MM.1S (cell line): Measurements from ENCODE around the gene MON2.

Experiments
- DNase-seq: peaks from one replicate; pipeline ENCODE4 v3.0.0-alpha.2; 2015
- H2AFZ ChIP-seq: fragments of 300-600 bp; sonication (generic); 2 replicates; pipeline ENCODE4 v1.6.0; 2016; ENCODE audit warnings: antibody characterized with exemption, low read length
- H3F3A ChIP-seq: fragments of 300-600 bp; sonication (generic); 2 replicates; pipeline ENCODE4 v1.6.1; 2016; ENCODE audit warnings: mild to moderate bottlenecking, antibody characterized with exemption, low read length, moderate library complexity, mixed read lengths; ENCODE audit not compliant: insufficient read depth
- H3K27ac ChIP-seq: fragments of 300-600 bp; sonication (generic); 2 replicates; pipeline ENCODE4 v1.5.1; 2016; ENCODE audit warnings: mild to moderate bottlenecking, low read length
- H3K27me3 ChIP-seq: fragments of 300-600 bp; sonication (generic); replicated peaks from 2 replicates; pipeline ENCODE4 v1.6.0; 2016; ENCODE audit warnings: low read length; ENCODE audit not compliant: insufficient read depth
- H3K36me3 ChIP-seq: fragments of 300-600 bp; sonication (generic); replicated peaks from 2 replicates; pipeline ENCODE4 v1.6.1; 2016; ENCODE audit warnings: mild to moderate bottlenecking, low read length, mixed read lengths; ENCODE audit not compliant: insufficient read depth
- H3K4me1 ChIP-seq: fragments of 300-600 bp; sonication (generic); 2 replicates; pipeline ENCODE4 v1.6.1; 2016; ENCODE audit warnings: low read length, mixed read lengths
- H3K4me2 ChIP-seq: fragments of 300-600 bp; sonication (generic); 2 replicates; pipeline ENCODE4 v1.6.0; 2016; ENCODE audit warnings: low read depth, low read length
- H3K4me3 ChIP-seq: fragments of 300-600 bp; sonication (generic); 2 replicates; pipeline ENCODE4 v1.5.1; 2016; ENCODE audit warnings: low read length, mixed read lengths
- H3K79me2 ChIP-seq: fragments of 300-600 bp; sonication (generic); 2 replicates; pipeline ENCODE4 v1.6.1; 2016; ENCODE audit warnings: mixed run types, low read length, mixed read lengths
- H3K9ac ChIP-seq: fragments of 300-600 bp; sonication (generic); 2 replicates; pipeline ENCODE4 v1.6.1; 2016; ENCODE audit warnings: low read length, mixed read lengths
- H3K9me2 ChIP-seq: fragments of 300-600 bp; sonication (generic); replicated peaks from 2 replicates; pipeline ENCODE4 v1.6.1; 2016; ENCODE audit warnings: mild to moderate bottlenecking, low read length, mixed read lengths; ENCODE audit not compliant: insufficient read depth
- H3K9me3 ChIP-seq: fragments of 300-600 bp; sonication (generic); replicated peaks from 2 replicates; pipeline ENCODE4 v1.6.1; 2016; ENCODE audit warnings: mild to moderate bottlenecking, low read length, mixed read lengths; ENCODE audit not compliant: insufficient read depth
- H4K20me1 ChIP-seq: fragments of 300-600 bp; sonication (generic); 2 replicates; pipeline ENCODE4 v1.6.1; 2016; ENCODE audit warnings: mild to moderate bottlenecking, low read length, moderate library complexity, mixed read lengths; ENCODE audit not compliant: insufficient read depth
- CTCF ChIP-seq: fragments of 300-600 bp; sonication (generic); IDR thresholded peaks from 2 replicates; pipeline ENCODE4 v1.5.1; 2016; ENCODE audit warnings: antibody characterized with exemption, low read length, mixed read lengths
- EZH2 ChIP-seq: fragments of 300-600 bp; sonication (generic); optimal IDR thresholded peaks from 2 replicates; pipeline ENCODE3; 2017; ENCODE audit warnings: low read depth, mild to moderate bottlenecking, antibody characterized with exemption, low read length, mixed read lengths
- EZH2phosphoT487 ChIP-seq: fragments of 300-600 bp; sonication (generic); IDR thresholded peaks from 2 replicates; pipeline ENCODE4 v1.6.1; 2018; ENCODE audit warnings: antibody characterized with exemption, low read length

The MON2 gene

GRCh38 chr12:62576503-62576902 lies 109.9 kb downstream of the MON2 start:
- Histone ChIP-seq H3K79me2 (no peaks in the 10 kb centered on the region), H2AFZ (no peak overlapping the region), H3K4me2 (no peak overlapping the region), H3K9me3 (no peaks in the 10 kb centered on the region), H3K9ac (no peak overlapping the region), H3K36me3 (no peaks in the 10 kb centered on the region; the same call in 1 of the 2 replicates), H3K27ac (no peak overlapping the region), H3K4me1 (peaks cover 13% of the 10 kb centered on the region), H4K20me1 (no peaks in the 10 kb centered on the region), H3K4me3 (no peak overlapping the region), H3K9me2 (no peaks in the 10 kb centered on the region), H3F3A (no peaks in the 10 kb centered on the region; the same call in 1 of the 2 replicates), H3K27me3 (no peaks in the 10 kb centered on the region)
- TF ChIP-seq CTCF (no peak), EZH2phosphoT487 (no peak), EZH2 (no peak)
- DNase-seq, result no peak

- H2AFZ ChIP-seq, result no peak overlapping the region
- H3K9me3 ChIP-seq, result no peaks in the 10 kb centered on the region
- TF ChIP-seq EZH2 (no peak), EZH2phosphoT487 (no peak), CTCF (no peak)
- H3F3A ChIP-seq, result no peaks in the 10 kb centered on the region
- no peak overlapping the region for H3K27ac ChIP-seq
- no peak overlapping the region for H3K9ac ChIP-seq
- no peaks in the 10 kb centered on the region for H4K20me1 ChIP-seq
- H3K4me2 ChIP-seq, result no peak overlapping the region
- no peaks in the 10 kb centered on the region for H3K9me2 ChIP-seq
- peaks cover 13% of the 10 kb centered on the region for H3K4me1 ChIP-seq
- no peak for DNase-seq
- no peaks in the 10 kb centered on the region for H3K79me2 ChIP-seq
- no peak overlapping the region for H3K4me3 ChIP-seq
- no peaks in the 10 kb centered on the region for H3K27me3 ChIP-seq
- no peaks in the 10 kb centered on the region for H3K36me3 ChIP-seq
These were observed 112.1 kb downstream of the MON2 start for GRCh38 chr12:62578726-62579125.

GRCh38 chr12:62581288-62582064 lies 114.8 kb downstream of the MON2 start:
- TF ChIP-seq EZH2 (no peak), CTCF (peak; percentile 56), EZH2phosphoT487 (no peak)
- no peak overlapping the region for H3K27ac ChIP-seq
- no peak overlapping the region for H2AFZ ChIP-seq
- no peaks in the 10 kb centered on the region for H3K4me1 ChIP-seq
- no peaks in the 10 kb centered on the region for H4K20me1 ChIP-seq
- no peaks in the 10 kb centered on the region for H3K9me3 ChIP-seq
- no peaks in the 10 kb centered on the region for H3K79me2 ChIP-seq
- no peaks in the 10 kb centered on the region for H3K36me3 ChIP-seq
- H3F3A ChIP-seq, result no peaks in the 10 kb centered on the region
- H3K4me3 ChIP-seq, result no peak overlapping the region
- no peaks in the 10 kb centered on the region for H3K27me3 ChIP-seq
- no peaks in the 10 kb centered on the region for H3K9me2 ChIP-seq
- no peak overlapping the region for H3K4me2 ChIP-seq
- DNase-seq, result peak; percentile 48
- H3K9ac ChIP-seq, result no peak overlapping the region
